IPS-18c (cell line): ENCODE results near the gene TMEM87B.

Experiments used
- H3K4me3 ChIP-seq: 2 replicates; pipeline ENCODE4 v1.7.0; 2013; ENCODE audit warnings: low read depth, mild to moderate bottlenecking, low read length, moderate library complexity; ENCODE audit not compliant: insufficient read depth
- H3K9me3 ChIP-seq: one replicate; pipeline ENCODE4 v1.6.1; 2013; ENCODE audit warnings: mild to moderate bottlenecking, low read length, moderate library complexity; ENCODE audit not compliant: control insufficient read depth, insufficient read depth

The TMEM87B gene

GRCh38 chr2:112151701-112152440, 96.8 kb downstream of the TMEM87B start:
- Histone ChIP-seq H3K9me3 (no peaks in the 10 kb centered on the region), H3K4me3 (no peak overlapping the region)

DNA sequence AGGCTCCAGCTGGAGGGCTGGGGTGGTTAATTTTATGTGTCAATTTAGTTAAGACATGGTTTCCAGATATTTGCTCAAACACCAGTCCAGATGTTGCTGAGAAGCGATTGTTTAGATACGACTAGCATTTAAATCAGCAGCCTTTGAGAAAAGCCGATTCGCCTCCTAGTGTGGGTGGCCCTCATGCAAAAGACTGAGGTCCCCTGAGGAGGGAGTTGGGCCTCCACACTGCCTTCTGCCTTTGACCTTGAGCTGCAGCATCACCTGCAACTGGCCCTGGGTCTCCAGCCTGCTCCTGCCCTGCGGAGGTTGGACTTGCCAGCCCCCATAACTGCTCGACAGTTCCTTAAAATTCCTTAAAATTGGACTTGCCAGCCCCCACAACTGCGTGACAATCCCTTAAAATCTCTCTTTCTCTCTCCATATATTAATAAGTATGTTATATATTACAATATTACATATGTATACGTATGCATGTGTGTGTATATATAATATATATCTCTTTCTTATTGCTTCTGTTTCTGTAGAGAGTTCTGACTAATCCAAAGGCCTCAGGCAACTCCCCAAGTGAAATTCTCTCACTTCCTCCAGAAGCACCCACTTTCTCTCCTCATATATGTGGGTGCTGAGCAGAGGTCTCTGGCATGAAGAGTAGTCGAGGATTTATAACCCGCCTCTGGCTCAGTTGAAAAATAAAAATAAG, 97.6 kb downstream of the TMEM87B start:
- Histone ChIP-seq H3K9me3 (no peaks in the 10 kb centered on the region), H3K4me3 (no peak overlapping the region)

- Histone ChIP-seq H3K9me3 (no peaks in the 10 kb centered on the region), H3K4me3 (no peak overlapping the region)
Observed at GRCh38 chr2:112153179-112153490, 98.1 kb downstream of the TMEM87B start.

DNA sequence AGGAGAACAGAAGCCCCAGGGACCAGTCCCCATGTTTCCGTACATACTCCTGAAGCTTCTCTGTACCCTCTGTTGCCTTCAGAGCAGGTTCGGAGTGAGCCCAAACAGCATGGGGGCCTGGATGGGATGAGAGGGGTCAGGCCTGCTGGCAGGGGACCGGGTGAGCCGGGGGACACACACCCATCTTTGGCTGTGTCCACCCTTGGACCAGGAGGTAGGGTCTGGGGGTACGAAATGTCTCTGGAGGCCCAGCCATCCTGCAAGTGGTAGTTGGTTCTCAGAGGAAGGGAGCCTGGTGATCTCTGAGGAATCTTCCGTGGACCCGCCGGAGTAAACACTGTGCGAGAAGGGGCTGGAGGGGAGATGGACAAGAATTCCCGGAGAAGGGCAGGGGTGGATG, 98.4 kb downstream of the TMEM87B start:
- Histone ChIP-seq H3K9me3 (no peaks in the 10 kb centered on the region), H3K4me3 (no peak overlapping the region)

DNA sequence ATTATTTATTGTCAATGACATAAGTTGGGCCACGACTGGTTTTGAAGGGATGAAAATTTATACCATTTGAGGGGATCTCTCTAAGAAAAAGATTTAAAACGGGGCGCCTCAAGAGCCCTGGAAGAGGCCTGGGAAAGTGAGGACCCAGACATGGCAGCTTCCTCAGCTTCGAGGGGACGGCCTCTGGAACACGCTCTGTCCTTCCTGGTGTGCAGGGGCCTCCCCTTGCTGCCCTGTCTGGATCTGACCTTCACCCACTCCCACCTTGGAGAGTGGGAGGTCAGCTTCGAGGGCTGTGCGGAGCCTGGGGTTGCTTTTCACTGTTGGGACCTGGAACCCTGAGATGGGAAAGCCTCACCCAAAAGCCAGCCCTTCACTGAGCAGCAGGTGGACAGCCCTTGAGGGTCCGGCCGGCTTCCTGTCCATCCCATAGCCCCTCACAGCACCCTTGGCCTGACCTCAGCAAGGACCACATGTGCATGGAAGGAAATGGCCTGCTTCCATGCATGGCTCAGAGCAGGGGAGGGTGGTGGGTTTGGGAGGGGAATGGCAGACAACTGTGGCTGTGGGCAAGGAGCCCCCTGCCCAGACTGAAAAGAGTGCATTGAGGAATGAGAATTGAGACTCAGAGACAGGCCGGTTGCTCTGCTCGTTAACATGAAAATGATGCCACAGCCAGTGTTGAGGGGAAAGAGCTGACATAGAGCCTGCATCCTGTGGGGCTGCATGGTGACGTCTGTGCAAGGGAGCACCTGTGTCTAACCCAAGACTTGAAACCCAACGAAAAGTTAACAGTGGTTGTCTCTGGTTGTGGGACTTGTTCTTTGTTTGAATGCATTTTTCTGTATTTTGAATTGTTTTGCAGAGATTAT, 99.4 kb downstream of the TMEM87B start:
- Histone ChIP-seq H3K9me3 (no peaks in the 10 kb centered on the region), H3K4me3 (no peak overlapping the region)

- Histone ChIP-seq H3K4me3 (no peak overlapping the region), H3K9me3 (no peaks in the 10 kb centered on the region)
Observed at GRCh38 chr2:112155331-112156151, 100.5 kb downstream of the TMEM87B start.

DNA sequence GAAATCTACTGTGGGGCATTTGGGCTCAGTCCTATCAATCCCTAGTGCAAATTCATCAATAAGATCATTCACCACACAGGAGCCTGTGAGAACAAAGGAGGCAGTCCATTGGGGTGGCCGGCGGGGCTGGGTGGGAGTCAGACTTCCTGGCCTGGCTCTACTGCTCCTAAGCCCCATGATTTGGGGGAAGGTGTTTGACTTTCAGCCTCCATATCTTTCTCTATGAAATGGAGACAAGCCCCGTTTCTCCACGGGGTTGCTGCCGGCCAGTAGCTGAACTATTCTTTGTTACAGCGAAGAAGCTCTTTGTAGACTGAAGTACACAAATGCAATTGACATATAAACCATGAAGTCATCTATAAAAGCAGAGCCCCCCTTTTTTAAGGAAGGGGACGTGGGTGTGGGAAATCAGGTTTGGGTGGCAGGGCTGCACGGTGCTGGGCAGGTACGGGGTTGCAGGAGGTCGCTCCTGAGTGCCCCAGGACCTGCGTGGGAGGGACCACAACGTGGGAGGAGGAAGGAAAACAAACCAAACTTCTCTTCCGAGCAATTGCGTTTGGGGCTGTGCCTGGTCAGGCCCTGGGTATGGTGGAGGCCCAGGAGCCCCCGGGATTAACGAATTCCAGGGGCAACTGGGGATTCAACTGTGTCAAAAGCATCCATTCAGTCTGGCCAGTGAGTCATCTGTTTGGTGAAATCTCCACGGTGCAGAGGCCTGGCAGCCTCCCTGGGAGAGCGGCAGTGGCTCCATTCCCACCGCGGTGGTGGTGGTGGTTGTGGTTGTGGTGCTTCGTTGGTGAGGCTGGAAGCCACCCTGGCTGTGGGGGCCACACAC, 101.3 kb downstream of the TMEM87B start:
- Histone ChIP-seq H3K4me3 (no peak overlapping the region), H3K9me3 (no peaks in the 10 kb centered on the region)

DNA sequence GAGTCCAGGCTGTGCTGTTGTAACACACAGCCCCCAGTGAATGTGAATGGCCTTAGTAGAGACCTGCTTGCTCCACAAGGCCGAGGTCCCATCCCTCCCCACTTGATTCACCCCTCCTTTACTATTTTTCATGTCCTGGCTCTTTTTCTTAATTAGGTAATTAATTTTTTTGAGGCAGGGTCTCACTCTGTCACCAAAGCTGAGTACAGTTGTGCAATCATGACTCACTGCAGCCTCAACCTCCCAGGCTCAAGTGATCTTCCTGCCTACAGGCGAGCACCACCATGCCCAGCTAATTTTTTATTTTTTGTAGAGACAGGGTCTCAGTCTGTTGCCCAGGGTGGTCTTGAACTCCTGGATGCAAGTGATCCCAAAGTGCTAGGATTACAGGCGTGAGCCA, 102.4 kb downstream of the TMEM87B start:
- H3K4me3 ChIP-seq: no peak overlapping the region
- no peaks in the 10 kb centered on the region for H3K9me3 ChIP-seq

GRCh38 chr2:112159454-112159921, 104.4 kb downstream of the TMEM87B start:
- Histone ChIP-seq H3K4me3 (no peak overlapping the region), H3K9me3 (no peaks in the 10 kb centered on the region)

- Histone ChIP-seq H3K4me3 (no peak overlapping the region), H3K9me3 (no peaks in the 10 kb centered on the region)
Observed at GRCh38 chr2:112160283-112161250, 105.5 kb downstream of the TMEM87B start.

GRCh38 chr2:112161431-112162145, 106.5 kb downstream of the TMEM87B start:
- no peaks in the 10 kb centered on the region for H3K9me3 ChIP-seq
- H3K4me3 ChIP-seq: no peak overlapping the region

DNA sequence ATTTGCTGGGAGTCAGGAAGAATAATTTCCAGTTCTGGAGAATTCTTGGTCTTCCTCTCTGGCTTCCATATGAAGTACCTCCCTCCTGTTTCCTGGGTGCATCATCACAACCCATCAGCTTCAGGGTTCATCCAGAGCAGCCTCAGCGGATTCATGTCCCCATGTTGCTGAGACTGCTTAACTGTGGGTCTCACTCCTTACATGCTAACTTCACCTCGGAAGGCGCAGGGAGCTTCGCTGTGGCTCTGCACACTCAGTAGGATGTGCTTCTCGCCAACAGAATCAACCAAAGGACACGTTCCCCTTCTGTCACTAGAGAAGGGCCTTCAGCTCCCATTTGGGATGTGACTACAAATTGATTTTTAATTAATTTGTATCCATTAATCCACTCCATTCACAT, 107.3 kb downstream of the TMEM87B start:
- H3K9me3 ChIP-seq: no peaks in the 10 kb centered on the region
- H3K4me3 ChIP-seq: no peak overlapping the region

GRCh38 chr2:112162956-112163355, 107.9 kb downstream of the TMEM87B start:
- no peak overlapping the region for H3K4me3 ChIP-seq
- H3K9me3 ChIP-seq: no peaks in the 10 kb centered on the region

GRCh38 chr2:112163541-112163981, 108.5 kb downstream of the TMEM87B start:
- Histone ChIP-seq H3K9me3 (no peaks in the 10 kb centered on the region), H3K4me3 (no peak overlapping the region)

- no peak overlapping the region for H3K4me3 ChIP-seq
- no peaks in the 10 kb centered on the region for H3K9me3 ChIP-seq
Observed at GRCh38 chr2:112164876-112165275, 109.8 kb downstream of the TMEM87B start.
